KG1 (cell line): Measurements from ENCODE around the gene LRRC53.

Source experiments
- DNase-seq: peaks from one replicate; lab custom pipeline; 2025; lab: John Stamatoyannopoulos, UW

Gene LRRC53

DNA sequence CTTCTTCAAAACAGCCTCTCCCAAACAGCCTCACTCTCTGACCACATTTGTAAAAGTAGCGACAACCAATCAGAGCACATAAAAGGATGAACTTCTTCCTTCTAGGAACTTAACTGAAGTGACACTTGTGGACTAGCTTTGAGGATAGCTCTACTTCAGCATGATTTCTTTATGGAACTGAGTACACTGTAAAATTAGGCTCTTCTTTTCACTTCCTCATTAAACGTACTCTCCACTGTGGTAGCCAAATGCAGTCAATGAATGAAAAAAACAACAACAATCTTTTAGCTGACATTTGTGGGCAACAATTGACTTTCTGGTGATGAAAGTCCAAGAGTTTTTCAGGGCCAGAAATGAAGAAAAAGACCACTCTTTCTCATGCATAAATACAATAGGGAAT lies 9.6 kb downstream of the LRRC53 start:
- DNase-seq: no peak

DNA sequence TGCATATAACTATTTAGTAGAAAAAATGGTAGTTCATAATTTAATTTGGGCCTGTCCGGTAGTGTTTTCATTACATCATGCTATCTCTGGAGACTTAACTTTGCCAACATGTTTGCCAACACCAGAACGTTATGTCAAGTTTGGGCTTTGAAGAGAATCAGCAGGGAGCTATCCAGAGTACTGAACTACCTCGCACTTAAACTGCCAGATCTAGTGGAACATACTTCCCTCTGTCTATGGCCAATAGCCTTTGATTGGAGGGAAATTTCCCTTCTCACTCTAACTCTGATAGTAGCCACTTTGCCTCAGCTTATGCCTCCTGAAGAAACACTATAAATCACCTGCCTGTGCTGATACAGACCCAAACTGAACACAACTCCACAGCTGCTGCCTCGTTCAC lies 10.0 kb downstream of the LRRC53 start:
- DNase-seq: peak; percentile 13

DNA sequence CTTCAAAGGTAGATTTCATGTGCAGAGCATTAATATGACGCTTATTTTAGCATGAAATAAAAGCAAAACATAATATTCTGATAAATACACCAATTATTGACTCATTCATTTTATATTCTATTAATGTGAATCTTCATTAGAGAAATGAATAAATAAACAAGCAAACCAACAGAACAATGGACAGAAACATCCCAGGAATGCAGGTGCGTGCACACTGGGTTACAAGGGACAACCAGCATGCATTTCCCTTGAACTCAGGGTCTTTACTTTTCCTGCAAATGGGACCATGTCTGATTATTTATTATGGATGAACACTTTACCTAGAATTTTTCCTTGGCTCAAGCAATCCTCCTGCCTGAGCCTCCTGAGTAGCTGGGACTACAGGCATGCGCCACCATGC lies 13.5 kb downstream of the LRRC53 start:
- no peak for DNase-seq

DNA sequence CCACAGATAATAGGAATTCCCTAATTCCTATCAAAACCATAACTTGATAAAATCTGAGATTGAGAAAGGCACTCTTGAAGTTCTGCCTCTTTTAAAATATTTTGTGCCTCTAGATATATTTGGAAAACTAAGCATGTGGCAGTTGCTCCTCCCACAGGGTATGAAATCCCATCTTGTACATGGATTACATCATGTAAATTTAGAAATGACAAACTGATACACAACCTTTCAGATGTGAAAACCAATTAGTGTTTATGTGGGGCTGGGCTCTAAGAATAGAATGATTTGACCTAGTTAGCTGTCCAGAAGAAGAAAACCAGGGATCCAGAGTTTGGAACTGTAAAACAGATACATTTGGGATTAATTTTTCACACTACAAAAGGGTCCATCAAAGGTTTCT lies 15.7 kb downstream of the LRRC53 start:
- no peak for DNase-seq

DNA sequence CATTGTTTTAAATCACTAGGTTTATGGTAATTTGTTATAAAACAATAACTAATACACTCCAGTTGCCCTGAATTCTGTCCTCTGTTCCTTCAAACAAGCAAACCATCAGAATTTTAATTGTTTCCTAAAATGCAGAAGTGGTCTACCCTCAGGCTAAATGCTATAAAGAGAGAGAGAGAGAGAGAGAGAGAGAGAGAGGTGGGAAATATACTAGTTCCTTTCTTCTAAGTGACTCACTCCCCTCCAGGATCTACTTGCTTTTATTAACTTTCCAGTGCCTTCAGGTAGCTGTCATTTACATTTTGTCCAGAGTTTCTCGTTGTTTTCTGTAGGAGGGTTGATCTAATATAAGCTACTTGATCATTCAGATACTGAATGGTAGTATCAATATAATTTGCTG lies 26.4 kb downstream of the LRRC53 start:
- DNase-seq: no peak

DNA sequence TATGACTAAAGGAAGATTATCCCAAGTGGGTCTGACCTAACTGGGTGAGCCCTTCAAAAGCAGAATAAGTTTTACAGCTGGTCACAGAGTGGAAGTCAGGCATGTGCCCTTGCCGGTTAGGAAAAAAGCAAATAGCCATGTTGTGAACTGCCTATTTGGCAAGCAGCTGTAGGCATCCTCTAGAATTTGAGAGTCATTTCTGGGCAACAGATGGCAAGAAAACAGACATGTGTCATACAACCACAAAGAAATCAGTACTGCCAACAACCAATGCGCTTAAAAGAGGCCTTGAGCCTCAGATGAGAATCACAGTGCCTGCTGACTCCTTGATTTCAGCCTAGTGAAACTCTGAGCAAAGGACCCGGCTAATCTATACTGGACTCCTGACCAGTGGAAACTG lies 26.8 kb downstream of the LRRC53 start:
- no peak for DNase-seq

DNA sequence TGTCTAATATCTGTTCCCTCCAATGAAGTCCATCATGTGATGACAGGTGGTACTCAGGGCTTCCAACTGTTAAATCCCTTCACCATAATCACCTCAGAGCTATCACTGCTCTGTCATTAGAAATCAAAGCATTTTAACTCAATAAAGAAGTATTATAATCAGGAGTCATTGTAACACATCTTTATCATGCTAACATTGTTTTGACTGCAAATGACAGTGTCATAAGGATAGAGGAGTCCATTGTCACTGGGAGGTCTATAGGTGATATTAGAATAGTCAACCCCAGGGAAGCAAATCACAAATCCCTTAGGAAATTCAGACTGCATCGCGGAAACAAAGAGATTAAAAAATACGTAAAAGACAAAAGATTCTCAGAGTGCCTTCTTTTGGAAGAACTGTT lies 30.8 kb downstream of the LRRC53 start:
- DNase-seq: no peak

DNA sequence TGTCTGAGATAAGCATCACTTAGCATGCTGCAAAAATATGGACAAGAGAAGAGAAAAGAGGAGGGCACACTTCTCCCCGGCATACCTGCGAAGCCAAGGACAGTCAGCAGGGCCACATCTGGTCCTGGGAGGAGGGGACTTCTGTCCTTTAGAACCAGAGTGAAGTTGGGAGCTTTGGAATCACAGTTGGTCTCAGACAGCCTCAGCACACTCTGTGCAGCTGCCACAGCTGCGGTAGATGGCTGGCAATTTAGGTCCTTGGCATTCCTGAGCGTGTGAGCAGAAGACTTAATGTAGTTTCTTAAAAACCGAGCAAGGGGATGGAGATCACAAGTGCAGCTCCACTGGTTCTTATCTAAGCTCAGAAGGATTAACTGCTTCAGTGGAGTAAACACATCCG lies 32.3 kb downstream of the LRRC53 start:
- no peak for DNase-seq

DNA sequence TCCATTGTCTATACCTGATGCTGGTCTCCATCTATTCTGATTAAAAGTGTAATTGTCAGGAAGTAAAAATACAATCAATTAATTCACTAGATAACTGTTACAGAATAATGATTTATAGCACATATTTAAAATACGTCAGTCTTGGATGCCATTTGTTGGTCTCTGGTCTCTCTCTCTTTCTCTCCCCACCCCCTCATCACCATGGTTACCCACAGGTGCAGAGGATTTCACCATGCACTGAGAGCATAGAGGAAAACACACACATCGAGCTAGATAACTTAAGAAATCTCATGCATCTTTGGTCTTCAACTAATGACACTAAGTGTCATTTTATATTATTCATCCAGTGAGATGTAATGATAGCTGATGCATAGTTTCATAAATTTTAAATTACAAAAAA lies 33.4 kb downstream of the LRRC53 start:
- DNase-seq: no peak

DNA sequence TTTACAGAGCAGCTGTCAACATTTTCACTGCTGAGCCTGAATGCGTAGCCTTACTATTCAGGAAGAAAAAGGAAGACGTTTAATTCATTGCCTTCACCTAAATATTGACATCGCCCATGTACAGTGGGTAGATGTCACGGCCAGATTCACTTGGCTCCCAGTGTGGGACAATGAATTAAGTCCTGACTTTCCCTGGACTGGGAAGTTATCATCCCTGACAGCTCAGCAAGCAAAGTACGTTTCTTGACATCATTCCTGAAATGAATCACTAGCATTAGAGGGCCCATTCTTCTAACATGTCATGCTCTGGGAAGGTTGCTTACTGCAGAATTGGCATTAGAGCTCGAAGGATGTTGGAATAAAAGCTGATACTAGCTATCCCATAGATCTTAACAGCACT lies 37.8 kb downstream of the LRRC53 start:
- no peak for DNase-seq

DNA sequence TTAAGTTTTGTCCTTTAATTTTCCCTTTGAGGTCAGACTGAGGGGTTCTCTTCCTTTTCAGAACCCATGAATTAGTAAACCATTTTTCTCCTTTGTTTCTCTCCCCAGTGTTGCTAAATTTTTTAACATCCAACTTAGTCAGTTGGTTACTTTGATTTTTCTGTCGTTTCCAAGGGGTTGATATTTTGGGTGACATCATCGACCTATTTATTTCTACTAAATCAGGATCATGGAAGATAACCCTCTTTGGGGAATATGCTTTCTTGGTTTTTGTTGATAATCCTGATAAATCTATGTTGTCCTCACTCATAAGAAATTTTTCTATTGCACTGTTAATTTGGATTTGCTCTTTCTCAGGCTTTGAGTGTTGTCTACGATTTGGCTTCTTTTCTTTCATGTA lies 40.9 kb downstream of the LRRC53 start:
- no peak for DNase-seq

DNA sequence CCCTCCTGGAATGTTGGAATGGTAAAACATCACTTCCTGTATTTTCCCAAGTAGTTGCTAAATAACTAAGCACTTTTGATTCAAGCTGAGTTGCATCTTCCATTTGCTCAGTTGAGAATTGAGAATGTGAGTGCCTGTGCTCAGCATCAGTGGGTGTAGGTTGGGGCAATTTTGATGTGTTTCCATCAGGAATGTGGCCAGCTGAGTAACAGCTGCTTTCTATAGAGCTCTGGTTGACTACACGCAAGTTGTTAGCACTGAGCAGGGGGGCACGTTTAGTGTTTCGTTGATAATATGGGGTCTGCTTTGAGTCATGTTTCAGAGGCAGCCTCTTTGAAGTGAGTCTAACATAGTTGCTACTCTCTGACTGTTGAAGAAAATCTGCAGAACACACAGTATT lies 41.5 kb downstream of the LRRC53 start:
- DNase-seq: no peak

DNA sequence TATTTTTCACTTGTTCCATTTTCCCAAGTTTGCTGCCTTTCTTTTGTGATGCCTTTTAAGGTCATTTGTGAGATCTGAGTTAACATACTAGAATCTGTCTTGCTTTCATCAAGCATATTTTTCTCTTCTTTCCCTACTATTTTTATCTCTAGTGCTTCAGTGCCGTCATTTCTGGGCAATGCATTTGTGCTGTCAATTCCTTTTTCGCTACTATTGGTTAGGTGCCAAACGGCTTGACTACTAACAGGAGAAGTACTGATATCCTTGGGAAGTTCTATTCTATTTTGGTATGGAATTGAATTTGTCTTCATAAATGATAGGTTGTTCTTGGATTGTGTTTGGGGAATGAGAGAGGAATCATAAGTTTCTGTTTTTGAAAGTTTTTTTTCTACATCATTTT lies 42.2 kb downstream of the LRRC53 start:
- DNase-seq: no peak

DNA sequence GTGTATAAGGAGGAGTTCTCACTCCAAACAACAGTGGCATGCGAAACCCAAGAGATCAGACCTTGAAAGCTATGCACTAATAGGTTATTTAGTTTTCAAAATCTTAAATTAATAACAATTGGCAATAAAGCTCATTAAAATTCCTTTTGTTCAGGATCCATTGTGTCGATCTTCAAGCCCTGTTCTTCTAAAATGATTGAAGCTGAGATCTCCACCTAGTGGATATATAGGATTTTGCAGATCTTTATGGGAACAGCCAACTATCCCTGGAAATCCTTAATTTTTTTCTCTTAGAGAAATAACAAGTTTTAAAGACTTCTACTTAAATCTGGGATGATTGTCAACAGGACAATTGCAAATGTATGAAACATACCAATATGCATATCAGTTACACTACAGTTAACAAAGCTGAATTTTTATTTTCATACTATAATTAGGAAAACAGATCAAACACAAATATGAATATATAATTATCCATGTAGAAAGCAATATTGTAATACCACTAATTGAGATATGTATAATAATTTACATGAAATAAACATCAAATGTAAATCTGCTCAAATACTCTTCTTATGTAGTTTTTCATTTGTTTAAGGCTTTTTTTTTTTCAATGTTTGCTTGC lies 43.3 kb downstream of the LRRC53 start:
- peak; percentile 3 for DNase-seq

DNA sequence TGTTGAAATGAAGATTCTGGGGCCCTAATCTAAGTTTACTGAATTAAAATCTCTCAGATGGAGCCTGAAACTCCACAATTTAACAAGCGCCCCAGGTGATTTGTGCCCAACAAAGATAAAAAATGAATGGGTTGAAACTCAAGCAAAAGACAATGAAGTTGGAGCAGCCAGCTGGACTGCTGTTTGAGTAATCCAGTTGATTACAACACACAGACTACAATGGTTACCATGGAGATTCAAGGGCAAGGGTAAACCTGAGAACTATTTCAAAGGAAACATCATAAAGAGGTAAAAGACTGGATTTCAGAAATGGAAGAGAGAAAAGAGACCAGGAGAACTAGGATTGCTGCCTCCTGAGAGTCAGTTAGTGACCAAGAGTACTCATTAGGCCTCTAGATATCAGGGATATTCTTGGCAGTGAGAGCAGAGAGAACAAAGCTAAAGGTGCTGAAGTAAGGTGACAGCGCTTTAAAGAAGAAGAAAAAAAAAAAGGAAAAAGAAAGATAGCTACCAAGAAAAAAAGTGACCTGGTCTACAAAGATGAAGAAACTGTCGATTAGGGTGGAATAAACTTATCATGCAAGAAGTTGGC lies 44.5 kb downstream of the LRRC53 start:
- DNase-seq: no peak

DNA sequence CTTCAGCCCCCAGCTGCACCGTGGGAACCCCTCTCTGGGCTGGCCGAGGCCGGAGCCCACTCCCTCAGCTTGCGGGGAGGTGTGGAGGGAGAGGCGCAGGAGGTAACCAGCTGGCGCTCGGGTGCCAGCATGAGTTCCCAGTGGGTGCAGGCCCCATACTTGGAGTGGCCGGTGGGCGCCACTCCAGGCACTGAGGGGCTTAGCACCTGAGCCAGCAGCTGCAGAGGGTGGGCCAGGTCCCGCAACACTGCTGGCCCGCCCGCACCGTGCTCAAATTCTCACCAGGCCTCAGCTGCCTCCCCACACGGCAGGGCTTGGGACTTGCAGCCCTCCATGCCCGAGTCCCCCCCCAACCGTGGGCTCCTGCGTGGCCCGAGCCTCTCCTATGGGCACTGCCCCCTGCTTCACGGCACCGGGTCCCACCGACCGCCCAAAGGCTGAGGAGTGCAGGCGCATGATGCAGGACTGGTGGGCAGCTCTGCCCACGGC lies 47.2 kb downstream of the LRRC53 start:
- no peak for DNase-seq

DNA sequence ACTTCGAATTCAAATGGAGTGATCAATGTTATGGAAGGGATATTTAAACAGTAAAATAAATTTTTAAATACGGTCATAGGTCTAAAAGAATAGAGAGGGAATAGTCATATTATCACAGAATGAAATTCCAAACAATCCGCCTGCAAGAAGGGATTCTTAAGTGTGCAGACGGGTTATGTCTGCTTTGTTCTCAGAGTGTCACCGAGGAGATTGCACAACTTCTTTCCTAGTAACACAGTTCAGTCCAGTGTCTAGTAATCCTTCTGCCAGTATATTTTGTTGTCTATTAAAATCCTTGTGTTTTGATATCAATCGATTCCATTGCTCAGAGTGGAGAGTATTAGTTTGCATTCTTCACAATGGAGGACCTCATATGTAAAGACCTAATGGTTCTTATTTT lies 48.4 kb downstream of the LRRC53 start:
- DNase-seq: no peak

DNA sequence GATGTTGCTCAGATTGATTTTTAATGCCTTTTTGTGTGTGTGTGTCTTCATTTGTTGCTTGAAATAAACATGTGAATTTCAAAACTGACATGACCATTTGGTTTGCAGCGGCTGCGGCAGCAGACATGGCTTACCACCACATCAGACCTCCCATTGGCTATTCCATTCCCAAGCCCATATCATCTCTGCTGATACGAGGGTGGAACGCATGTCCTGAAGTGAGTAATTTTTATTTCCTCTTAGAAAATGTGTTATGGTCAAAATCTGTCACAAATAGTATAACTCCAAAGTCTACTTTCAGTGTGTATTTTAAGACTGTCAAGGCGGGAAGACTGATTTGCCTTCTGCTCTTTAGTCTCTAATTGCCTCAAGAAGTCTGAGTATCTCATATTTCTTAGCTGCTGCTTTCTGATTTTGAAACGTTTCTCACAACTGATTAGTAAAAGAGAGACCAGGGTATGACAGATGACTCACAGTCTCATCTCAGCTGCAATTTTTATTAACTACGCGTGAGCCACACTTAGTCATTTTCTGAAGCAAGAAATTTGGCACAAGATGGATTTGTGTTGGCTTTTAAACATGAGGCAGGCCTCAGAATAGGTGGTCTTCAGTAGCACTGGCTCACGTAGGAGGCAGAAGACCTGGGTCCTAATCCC lies 49.0 kb downstream of the LRRC53 start:
- DNase-seq: no peak

DNA sequence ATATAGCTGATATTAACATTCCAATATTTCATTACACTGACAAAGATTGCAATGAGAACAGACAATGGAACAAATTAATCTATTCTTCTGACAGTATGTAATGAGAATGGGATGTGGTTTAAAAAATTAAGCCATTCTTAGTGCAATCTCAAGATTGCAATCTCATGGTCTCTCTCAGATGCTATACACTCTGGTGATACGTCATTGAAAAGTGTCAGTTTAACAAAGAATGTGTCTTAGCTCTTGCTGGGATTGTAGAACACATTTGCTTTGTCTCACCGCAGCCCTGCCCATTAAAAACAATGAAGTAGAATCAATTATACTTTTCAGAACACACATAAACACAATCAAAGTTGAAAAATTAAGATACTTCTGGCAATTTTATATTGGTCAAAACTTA lies 55.2 kb downstream of the LRRC53 start:
- no peak for DNase-seq

DNA sequence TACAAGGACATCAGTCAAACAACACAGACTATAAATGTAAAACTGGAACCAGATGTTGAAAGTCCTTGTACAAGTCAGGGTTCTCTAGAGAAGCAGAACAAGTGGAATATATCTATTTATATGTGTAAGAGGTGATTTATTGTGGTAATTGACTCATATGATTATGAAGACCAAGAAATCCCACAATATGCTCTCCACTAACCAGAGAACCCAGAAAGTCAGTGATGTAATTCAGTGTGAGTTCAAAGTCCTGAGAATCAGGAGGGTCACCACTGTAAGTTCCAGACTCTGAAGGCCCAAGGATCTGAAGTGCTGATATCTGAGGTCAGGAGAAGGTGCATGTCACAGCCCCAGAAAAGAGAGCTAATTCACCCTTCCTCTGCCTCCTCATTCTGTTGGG lies 57.0 kb downstream of the LRRC53 start:
- no peak for DNase-seq

DNA sequence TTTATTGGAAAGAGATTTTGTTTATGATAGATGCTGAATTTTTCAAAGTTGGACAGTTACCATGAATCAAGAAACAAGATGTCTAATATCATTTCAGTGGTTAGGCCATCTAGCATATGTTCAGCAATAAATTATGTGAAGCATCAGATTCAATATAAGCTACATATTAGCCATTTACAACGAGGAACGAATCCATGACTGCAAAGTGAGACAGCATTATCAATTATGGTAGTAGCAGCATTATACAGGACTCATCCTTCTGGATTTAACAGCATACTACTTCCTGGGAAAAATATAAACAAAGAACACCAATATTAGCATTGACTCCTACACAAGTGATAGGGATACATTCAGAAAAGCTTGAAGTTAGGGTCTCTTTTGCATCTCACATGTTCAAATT lies 59.1 kb downstream of the LRRC53 start:
- no peak for DNase-seq

DNA sequence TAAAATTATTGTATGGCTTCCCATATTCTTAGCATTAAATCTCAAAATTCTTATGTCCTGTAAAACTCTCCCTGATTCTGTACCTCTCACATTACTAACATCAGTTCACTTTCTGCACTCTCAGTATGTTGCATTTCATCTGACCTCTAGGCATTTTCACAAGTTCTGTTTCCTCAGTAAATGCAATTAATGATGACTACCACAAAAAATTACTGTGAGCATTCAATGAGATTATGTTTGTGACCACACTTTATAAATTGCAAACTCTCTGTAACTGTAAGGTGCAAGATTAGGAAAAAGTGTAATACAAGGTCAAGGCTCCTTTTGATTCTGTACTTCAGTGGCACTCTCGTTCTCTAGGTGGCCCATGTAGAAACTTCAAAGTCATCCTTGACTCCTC lies 60.4 kb downstream of the LRRC53 start:
- no peak for DNase-seq

DNA sequence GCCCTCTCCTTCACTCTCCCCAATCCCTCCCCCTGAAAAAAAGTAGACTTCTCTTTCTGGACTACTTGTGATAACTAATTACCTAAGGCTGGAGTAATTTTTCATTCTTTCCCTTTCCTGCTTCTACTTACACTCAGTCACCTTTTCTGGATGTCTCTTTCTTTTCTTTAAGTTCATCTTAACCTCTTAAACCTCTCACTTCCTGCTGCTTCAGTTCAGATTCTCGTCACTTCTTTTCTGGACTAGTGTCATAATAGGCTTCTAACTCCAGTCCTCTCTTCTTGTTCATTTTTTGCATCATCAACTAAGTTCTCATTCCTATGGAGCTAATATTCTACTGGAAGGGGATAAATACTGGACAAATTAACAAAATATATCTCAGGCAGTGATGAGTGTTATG lies 75.4 kb downstream of the LRRC53 start:
- no peak for DNase-seq

DNA sequence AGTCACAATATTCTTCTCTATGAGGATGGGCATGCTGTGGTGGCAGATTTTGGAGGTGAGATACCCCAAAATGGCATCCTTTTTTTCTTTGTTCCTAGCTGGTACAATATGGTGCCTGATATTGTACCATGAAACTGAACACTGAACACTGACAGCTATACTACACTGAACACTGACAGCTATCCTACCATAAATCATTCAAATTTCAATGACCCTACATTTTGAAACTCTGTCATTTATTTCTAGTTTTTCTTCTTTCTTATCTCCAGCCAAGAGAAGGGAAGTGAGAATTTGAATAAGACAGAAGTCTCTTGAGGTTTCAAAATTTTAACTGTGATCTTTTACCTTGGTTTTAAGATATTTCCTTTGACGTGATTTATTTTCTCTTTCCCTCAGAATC lies 76.3 kb downstream of the LRRC53 start:
- DNase-seq: no peak
